ENCODE data around the gene PRRT1. TPM values are rescaled to one million over a fixed set of nuclear protein-coding genes. Genes with fewer than 3 reads are reported as not detected.
A peak's percentile ranks its signal among the peaks of the same experiment; 100 is the strongest.

PRRT1 gene
- total and polyA plus RNA-seq, 2 of the 4 experiments (the other 2 are of a cell fraction) = 0.99 TPM; not detected in 1

- Histone ChIP-seq H3K9me3 (ENCODE audit: control insufficient read depth, insufficient read depth, low read length) (no peaks in the 10 kb centered on the region), H4K20me1 (ENCODE audit: insufficient read depth, low read length) (peaks cover 4% of the 10 kb centered on the region; the same call in 1 of the 2 replicates), H3K18ac (ENCODE audit: low read depth, low read length) (no peak overlapping the region; the same call in 1 of the 2 replicates), H3K36me3 (ENCODE audit: control insufficient read depth, insufficient read depth, low read length) (peaks cover 10% of the 10 kb centered on the region; the same call in 1 of the 2 replicates), H2BK15ac (ENCODE audit: low read depth, low read length) (no peak overlapping the region), H3K56ac (ENCODE audit: extremely low read depth, insufficient read depth, low read length) (no peak overlapping the region), H2AK5ac (ENCODE audit: low read depth, low read length) (peak overlapping the region; percentile 39; the same call in 1 of the 2 replicates), H2BK5ac (ENCODE audit: low read depth, low read length, poor library complexity, severe bottlenecking) (no peak overlapping the region), H3K23ac (ENCODE audit: low read depth, low read length) (no peak overlapping the region), H3K79me1 (ENCODE audit: low read depth in 1 of 2, low read length in 2 of 2) (peaks cover 0 to 9% of the 10 kb centered on the region in 2 experiments; a peak in 1 of 4 replicates), H2BK120ac (ENCODE audit: low read depth, low read length) (no peak overlapping the region), H3K27ac (ENCODE audit: insufficient read depth, low read length) (no peak overlapping the region), H3K14ac (replicated peaks; ENCODE audit: low read depth, low read length) (0 out of 2 replicates have a peak overlapping the region, but pooled peaks have one; percentile 11), H2BK20ac (ENCODE audit: low read depth, low read length) (no peak overlapping the region; the same call in 1 of the 2 replicates), H4K5ac (ENCODE audit: low read depth, low read length) (no peak overlapping the region; the same call in 1 of the 2 replicates), H3K9me1 (ENCODE audit: insufficient read depth, low read length) (peaks cover 9% of the 10 kb centered on the region), H3K4ac (ENCODE audit: low read depth, low read length) (no peak overlapping the region), H2AK9ac (replicated peaks; ENCODE audit: low read depth, low read length, poor library complexity) (no peak overlapping the region), H4K91ac (ENCODE audit: insufficient read depth, low read depth, low read length) (no peak overlapping the region), H4K8ac (ENCODE audit: low read depth in 2 of 2, low read length in 2 of 2) (no peak overlapping the region), H3K4me1 (ENCODE audit: control insufficient read depth, insufficient read depth, low read length) (peaks cover 41% of the 10 kb centered on the region), H2AFZ (replicated peaks; ENCODE audit: low read length, poor library complexity) (no peak overlapping the region), H3K4me2 (ENCODE audit: low read depth, low read length) (no peak overlapping the region), H3K4me3 (ENCODE audit: insufficient read depth, low read depth, low read length) (no peak overlapping the region), H3K9ac (ENCODE audit: low read depth, low read length) (no peak overlapping the region), H3K27me3 (ENCODE audit: control insufficient read depth, insufficient read depth, low read length) (peaks cover 25% of the 10 kb centered on the region)
- 53% methylated on average over 2 of the region's 7 CpGs; no CpG with 5 or more reads in 1 of the 2 experiments for WGBS, 2 experiments (ENCODE audit: extremely low coverage in 2 of 2, insufficient read length in 1 of 2)
- CTCF ChIA-PET = no interaction called here
- ATAC-seq (ENCODE audit: low read depth) (no peak), DNase-seq (no peak)
- in situ Hi-C loops (cut with MboI; ENCODE audit: low sequenced_read_pairs) (loop anchor here (10.0 kb wide), 1 partner anchor 137 kb away; the partner anchor contains the start of gene DXO), intact Hi-C loops (cut with micrococcal nuclease) (loop anchor here (5.0 kb wide), 1 partner anchor 154 kb away; the partner anchor contains the start of genes NELFE and SKIC2), dilution Hi-C loops (cut with HindIII; ENCODE audit: low sequenced_read_pairs, unreplicated experiment) (no loop called here)
- no TSS peak for BruUV-seq (replicated peaks)
- POLR2A ChIA-PET (ENCODE audit: unreplicated experiment) = no interaction called here
- no peak for TF ChIP-seq RAD21 (IDR thresholded peaks at IDR 0.05; ENCODE audit: low read length)
Observed at GRCh38 chr6:32111424-32112066, 40.2 kb downstream of the PRRT1 start.

All from IMR-90 (cell line).